AG08395 (cell line): ENCODE data around the gene YEATS4.
"Not testable (repeated sequence)": the region's sequence is repeated elsewhere in the genome, so short reads cannot be mapped to it uniquely, and the experiment has no call there.

ENCODE experiments used
- DNase-seq: peaks from one replicate; pipeline ENCODE4 v3.0.0; 2012; ENCODE audit warnings: mixed read lengths, low spot score

YEATS4 gene

GRCh38 chr12:69359531-69360347 lies at the start of gene YEATS4:
Gene YEATS4 (plus strand): TSS chr12:69359743. CDS start chr12:69359973, 230 bp downstream.
- DNase-seq = peak; percentile 97

- DNase-seq = no peak
These were observed 46.3 kb upstream of the YEATS4 start for GRCh38 chr12:69313209-69313608.

- not testable (repeated sequence) for DNase-seq
These were observed 42.8 kb upstream of the YEATS4 start for GRCh38 chr12:69316784-69317183.

GRCh38 chr12:69317233-69317632 lies 42.3 kb upstream of the YEATS4 start:
- not testable (repeated sequence) for DNase-seq

GRCh38 chr12:69318225-69318624 lies 41.3 kb upstream of the YEATS4 start:
- DNase-seq = no peak

- no peak for DNase-seq
These were observed 38.2 kb upstream of the YEATS4 start for GRCh38 chr12:69321351-69321750.

GRCh38 chr12:69324797-69325466 lies 34.6 kb upstream of the YEATS4 start:
- DNase-seq = no peak

- no peak for DNase-seq
These were observed 31.1 kb upstream of the YEATS4 start for GRCh38 chr12:69328426-69328825.

GRCh38 chr12:69329669-69330428 lies 29.7 kb upstream of the YEATS4 start:
- no peak for DNase-seq

- DNase-seq = no peak
These were observed 28.8 kb upstream of the YEATS4 start for GRCh38 chr12:69330475-69331473.

- DNase-seq = no peak
These were observed 28.0 kb upstream of the YEATS4 start for GRCh38 chr12:69331519-69331908.

GRCh38 chr12:69331909-69332684 lies 27.4 kb upstream of the YEATS4 start:
- DNase-seq = no peak

GRCh38 chr12:69332815-69333358 lies 26.7 kb upstream of the YEATS4 start:
- no peak for DNase-seq

GRCh38 chr12:69334158-69334557 lies 25.4 kb upstream of the YEATS4 start:
- DNase-seq = no peak

GRCh38 chr12:69337311-69338090 lies 22.0 kb upstream of the YEATS4 start:
- no peak for DNase-seq

GRCh38 chr12:69338120-69338859 lies 21.3 kb upstream of the YEATS4 start:
- DNase-seq = no peak

- DNase-seq = no peak
These were observed 20.6 kb upstream of the YEATS4 start for GRCh38 chr12:69338936-69339335.

GRCh38 chr12:69339999-69340398 lies 19.5 kb upstream of the YEATS4 start:
- no peak for DNase-seq

GRCh38 chr12:69341328-69341727 lies 18.2 kb upstream of the YEATS4 start:
- DNase-seq = no peak
